Fibroblast of lung (primary cell): ENCODE results near the gene COMMD8. TPM values are rescaled to one million over a fixed set of nuclear protein-coding genes. Genes with fewer than 3 reads are reported as not detected.
A peak's percentile ranks its signal among the peaks of the same experiment; 100 is the strongest.

Experiments used
- DNase-seq, 2 donors: peaks; one replicate each; pipeline versions ENCODE4 v3.0.0 to v3.0.0-alpha.2; 2010; ENCODE audit warnings: low read depth in 2 of 2
- H2AFZ ChIP-seq: 2 replicates; pipeline ENCODE4 v1.5.1; 2012; ENCODE audit warnings: low read length, control low read depth, inconsistent platforms
- H3K27ac ChIP-seq: 2 replicates; pipeline ENCODE4 v1.5.1; 2011; ENCODE audit warnings: low read length, control low read depth; ENCODE audit not compliant: insufficient read depth
- H3K27me3 ChIP-seq: 2 replicates; pipeline ENCODE4 v1.5.1; 2011; ENCODE audit warnings: mild to moderate bottlenecking, low read length; ENCODE audit not compliant: control insufficient read depth, insufficient read depth
- H3K36me3 ChIP-seq: 2 replicates; pipeline ENCODE4 v1.5.1; 2011; ENCODE audit warnings: low read length; ENCODE audit not compliant: control insufficient read depth, insufficient read depth
- H3K4me1 ChIP-seq: 2 replicates; pipeline ENCODE4 v1.5.1; 2011; ENCODE audit warnings: low read length; ENCODE audit not compliant: control insufficient read depth, insufficient read depth; ENCODE audit errors: extremely low read depth
- H3K4me2 ChIP-seq: 2 replicates; pipeline ENCODE4 v1.5.1; 2011; ENCODE audit warnings: low read length, control low read depth; ENCODE audit not compliant: insufficient read depth; ENCODE audit errors: extremely low read depth
- H3K4me3 ChIP-seq, 4 experiments: fragments of 200-600 bp in 1 of 4; sonication (generic) in 1 of 4; replicated peaks in 1 of 4; 2 replicates each; pipeline ENCODE4 v1.5.1; 2011 to 2016; ENCODE audit warnings: low read length in 4 of 4, low read depth in 3 of 4, mild to moderate bottlenecking in 3 of 4, control low read depth in 2 of 4, inconsistent platforms in 1 of 4, mixed read lengths in 1 of 4; ENCODE audit not compliant: insufficient read depth in 1 of 4; ENCODE audit errors: control extremely low read depth in 1 of 4
- H3K79me2 ChIP-seq: 2 replicates; pipeline ENCODE4 v1.5.1; 2012; ENCODE audit warnings: mild to moderate bottlenecking, low read length, inconsistent platforms; ENCODE audit not compliant: control insufficient read depth, insufficient read depth
- H3K9ac ChIP-seq: 2 replicates; pipeline ENCODE4 v1.5.1; 2011; ENCODE audit warnings: mild to moderate bottlenecking, low read length, control low read depth; ENCODE audit not compliant: insufficient read depth
- H3K9me3 ChIP-seq: 2 replicates; pipeline ENCODE4 v1.5.1; 2012; ENCODE audit warnings: low read depth, low read length; ENCODE audit not compliant: control insufficient read depth, insufficient read depth
- H4K20me1 ChIP-seq: 2 replicates; pipeline ENCODE4 v1.5.1; 2011; ENCODE audit warnings: low read length; ENCODE audit not compliant: control insufficient read depth, insufficient read depth; ENCODE audit errors: extremely low read depth
- CTCF ChIP-seq, 2 donors: IDR thresholded peaks in 1 of 2; conservative IDR thresholded peaks in 1 of 2; 1 replicate in 1 of 2; 2 replicates in 1 of 2; pipeline ENCODE4 v1.5.1; 2011 to 2012; ENCODE audit warnings: low read length in 2 of 2, control low read depth in 1 of 2, inconsistent platforms in 1 of 2, low read depth in 1 of 2, mild to moderate bottlenecking in 1 of 2
- EZH2 ChIP-seq: IDR thresholded peaks from 2 replicates; pipeline ENCODE4 v1.5.1; 2012; ENCODE audit warnings: low read length, control low read depth, mild to moderate bottlenecking; ENCODE audit errors: missing control alignments
- polyA plus RNA-seq, 2 donors: library from polyadenylated mRNA; depleted of rRNA in 1 of 2; stranded (reverse) in 1 of 2; unstranded in 1 of 2; fragments of >200 nt; gene quantifications; 2 replicates each; pipeline ENCODE4 v1.2.1, GENCODE V29; 2011 to 2012; ENCODE audit warnings: missing spikeins in 1 of 2
- total RNA-seq: library from RNA; depleted of rRNA; stranded (reverse); fragments of >200 nt; gene quantifications from 2 replicates; pipeline ENCODE4 v1.2.1, GENCODE V29; 2014

COMMD8 gene
- total and polyA plus RNA-seq, 2 donors (not counting 1 experiment from before 2014, with no cell fraction given), result 29.6 to 31.5 TPM

DNA sequence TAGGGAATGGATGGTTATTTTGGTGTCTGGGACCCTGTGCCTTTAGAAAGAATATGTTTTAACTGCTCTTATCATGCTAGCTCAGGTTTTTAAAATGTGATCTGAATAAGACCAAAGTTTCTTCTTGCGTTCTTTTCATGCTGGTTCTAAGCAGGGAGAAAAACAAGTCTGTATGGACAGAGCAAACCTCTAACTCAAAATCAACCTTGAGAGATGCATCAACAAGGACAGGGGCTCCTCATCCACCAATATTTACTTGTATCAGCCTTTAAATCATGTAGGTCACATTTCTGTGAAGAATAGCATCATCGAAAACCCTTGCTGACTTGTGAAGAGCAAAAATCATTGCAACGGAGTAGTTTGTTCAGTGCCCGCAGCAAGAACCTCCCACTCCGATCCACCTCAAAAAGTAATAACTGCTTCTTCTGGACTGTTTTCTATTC lies 22.8 kb upstream of the COMMD8 start:
- peaks cover 8% of the 10 kb centered on the region for H3K4me1 ChIP-seq
- H4K20me1 ChIP-seq, result no peaks in the 10 kb centered on the region
- no peak for TF ChIP-seq EZH2
- no peak for TF ChIP-seq CTCF (conservative IDR thresholded peaks at IDR 0.05 in 1 of 2, IDR thresholded peaks at IDR 0.05 in 1 of 2; ENCODE audit: low read depth in 1 of 2, low read length in 2 of 2)
- no peaks in the 10 kb centered on the region for H3K36me3 ChIP-seq
- H2AFZ ChIP-seq, result peak overlapping the region; percentile 0
- peak overlapping the region; percentile 81 for H3K9ac ChIP-seq
- peak overlapping the region; percentile 79 to 88 (median 84) for H3K4me3 ChIP-seq
- peaks cover 14% of the 10 kb centered on the region for H3K79me2 ChIP-seq
- H3K27ac ChIP-seq, result peak overlapping the region; percentile 94
- H3K9me3 ChIP-seq, result no peaks in the 10 kb centered on the region
- H3K27me3 ChIP-seq, result no peaks in the 10 kb centered on the region
- DNase-seq, result peak; percentile 36 to 42
- H3K4me2 ChIP-seq, result peak overlapping the region; percentile 76

DNA sequence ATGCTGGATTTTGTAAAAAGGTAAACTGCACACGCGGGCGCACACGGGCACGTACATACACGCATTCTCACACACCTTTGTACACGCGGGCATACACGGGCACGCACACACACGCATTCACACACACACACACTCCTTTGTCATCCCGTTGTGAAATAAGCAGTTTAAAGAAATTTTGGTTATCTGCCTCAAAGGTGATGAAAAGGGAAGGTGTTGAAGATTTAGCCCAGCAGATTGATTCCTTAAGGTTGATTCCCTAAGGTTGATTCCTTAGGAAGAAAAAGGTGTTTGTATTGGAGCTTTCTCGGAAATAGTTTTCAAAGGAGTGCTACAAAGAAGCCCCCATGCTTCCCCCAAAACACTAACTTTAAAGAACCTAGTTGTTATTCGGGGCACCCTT lies 22.3 kb upstream of the COMMD8 start:
- peak in 1 of 2 donors; percentile 29 for DNase-seq
- peak overlapping the region; percentile 42 for H2AFZ ChIP-seq
- H3K4me1 ChIP-seq, result peaks cover 8% of the 10 kb centered on the region
- H3K27ac ChIP-seq, result peak overlapping the region; percentile 94
- TF ChIP-seq CTCF (conservative IDR thresholded peaks at IDR 0.05 in 1 of 2, IDR thresholded peaks at IDR 0.05 in 1 of 2; ENCODE audit: low read depth in 1 of 2, low read length in 2 of 2), result no peak
- TF ChIP-seq EZH2, result no peak
- no peaks in the 10 kb centered on the region for H3K9me3 ChIP-seq
- H3K79me2 ChIP-seq, result peaks cover 14% of the 10 kb centered on the region
- H3K4me2 ChIP-seq, result peak overlapping the region; percentile 76
- no peaks in the 10 kb centered on the region for H3K27me3 ChIP-seq
- H4K20me1 ChIP-seq, result no peaks in the 10 kb centered on the region
- peak overlapping the region; percentile 81 for H3K9ac ChIP-seq
- peak overlapping the region; percentile 79 to 88 (median 84) for H3K4me3 ChIP-seq
- no peaks in the 10 kb centered on the region for H3K36me3 ChIP-seq

- H3K4me3 ChIP-seq, result peak within 1 kb of the TSS; percentile 79 to 88 (median 84)
- H3K36me3 ChIP-seq, result no peaks in the 10 kb centered on the region
- H3K79me2 ChIP-seq, result peaks cover 12% of the 10 kb centered on the region
- H3K4me1 ChIP-seq, result peaks cover 8% of the 10 kb centered on the region
- H3K9me3 ChIP-seq, result no peaks in the 10 kb centered on the region
- H3K9ac ChIP-seq, result peak within 1 kb of the TSS; percentile 81
- no peaks in the 10 kb centered on the region for H3K27me3 ChIP-seq
- peak within 1 kb of the TSS; percentile 81 for H3K4me2 ChIP-seq
- TF ChIP-seq CTCF (conservative IDR thresholded peaks at IDR 0.05 in 1 of 2, IDR thresholded peaks at IDR 0.05 in 1 of 2; ENCODE audit: low read depth in 1 of 2, low read length in 2 of 2), result peak in 1 of 2 donors; percentile 12
- TF ChIP-seq EZH2, result no peak
- peak; percentile 94 to 95 for DNase-seq
- H3K27ac ChIP-seq, result peak within 1 kb of the TSS; percentile 94
- H2AFZ ChIP-seq, result peak within 1 kb of the TSS; percentile 89
- H4K20me1 ChIP-seq, result no peaks in the 10 kb centered on the region
Measured at GRCh38 chr4:47485047-47485692, 21.7 kb upstream of the COMMD8 start, which contains the start of gene ATP10D. TSS of gene ATP10D (plus strand) at chr4:47485275. CDS start at chr4:47512541, 27,266 bp downstream.
